Hindlimb muscle (tissue), 1 donor: Measurements from ENCODE around the gene SLC66A2. TPM values are rescaled to one million over a fixed set of nuclear protein-coding genes. Genes with fewer than 3 reads are reported as not detected.
"Not testable (repeated sequence)": the region's sequence is repeated elsewhere in the genome, so short reads cannot be mapped to it uniquely, and the experiment has no call there.

Experiments used
- DNase-seq: peaks from one replicate; pipeline ENCODE4 v3.0.0-alpha.2; 2013
- polyA plus RNA-seq: library from polyadenylated mRNA; unstranded; fragments of 120-200 nt; gene quantifications from one replicate; pipeline ENCODE4 v1.2.1, GENCODE V29; 2013; ENCODE audit not compliant: insufficient read length

The SLC66A2 gene
- polyA plus RNA-seq, 1 donor = 25.3 TPM

DNA sequence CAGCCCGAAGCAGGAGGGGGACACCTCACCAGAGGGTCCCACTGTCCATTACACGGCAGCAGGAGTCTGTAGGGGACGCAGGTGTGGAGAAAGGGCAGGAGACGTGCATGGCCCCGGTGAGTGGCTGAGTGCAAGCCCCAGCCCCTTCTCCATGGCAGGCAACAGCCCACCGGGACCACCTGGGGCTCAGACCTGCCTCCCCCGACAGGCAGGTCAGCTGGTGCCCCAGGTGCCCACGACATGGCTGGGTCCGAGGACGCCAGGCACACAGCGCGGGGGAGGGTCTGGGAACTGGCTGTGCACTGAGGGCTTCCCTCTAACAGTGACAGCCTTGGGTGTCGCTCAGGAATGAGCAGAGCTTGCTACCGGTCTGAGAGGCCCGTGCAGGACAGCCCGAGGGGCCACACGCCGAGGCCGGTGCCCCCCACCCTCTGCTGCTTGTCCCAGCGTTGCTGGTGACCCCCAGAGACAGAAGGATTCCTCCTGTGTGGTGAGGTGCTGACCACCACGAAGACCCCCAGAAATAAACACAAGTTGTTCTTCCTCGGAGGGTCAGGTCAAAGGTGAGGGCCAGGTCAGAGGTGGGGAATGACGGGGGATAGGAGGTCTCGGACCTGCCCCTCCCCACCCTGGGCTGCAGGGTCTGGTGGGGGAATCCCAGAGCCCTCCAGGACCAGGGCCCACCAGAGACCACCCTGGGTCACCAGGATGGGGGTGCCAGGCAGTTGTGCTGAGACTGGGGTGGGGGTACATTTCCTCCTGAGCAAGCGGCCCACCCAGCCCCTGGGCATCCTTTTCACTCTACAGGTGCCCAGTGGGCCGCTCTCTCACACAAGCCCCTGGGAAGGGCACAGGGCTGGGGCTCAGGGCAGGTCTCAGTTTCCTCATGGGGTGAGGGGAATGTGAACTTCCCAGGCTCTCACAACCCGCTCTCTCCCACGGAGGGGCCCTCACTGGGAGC lies 50.6 kb downstream of the SLC66A2 start:
- no peak for DNase-seq

DNA sequence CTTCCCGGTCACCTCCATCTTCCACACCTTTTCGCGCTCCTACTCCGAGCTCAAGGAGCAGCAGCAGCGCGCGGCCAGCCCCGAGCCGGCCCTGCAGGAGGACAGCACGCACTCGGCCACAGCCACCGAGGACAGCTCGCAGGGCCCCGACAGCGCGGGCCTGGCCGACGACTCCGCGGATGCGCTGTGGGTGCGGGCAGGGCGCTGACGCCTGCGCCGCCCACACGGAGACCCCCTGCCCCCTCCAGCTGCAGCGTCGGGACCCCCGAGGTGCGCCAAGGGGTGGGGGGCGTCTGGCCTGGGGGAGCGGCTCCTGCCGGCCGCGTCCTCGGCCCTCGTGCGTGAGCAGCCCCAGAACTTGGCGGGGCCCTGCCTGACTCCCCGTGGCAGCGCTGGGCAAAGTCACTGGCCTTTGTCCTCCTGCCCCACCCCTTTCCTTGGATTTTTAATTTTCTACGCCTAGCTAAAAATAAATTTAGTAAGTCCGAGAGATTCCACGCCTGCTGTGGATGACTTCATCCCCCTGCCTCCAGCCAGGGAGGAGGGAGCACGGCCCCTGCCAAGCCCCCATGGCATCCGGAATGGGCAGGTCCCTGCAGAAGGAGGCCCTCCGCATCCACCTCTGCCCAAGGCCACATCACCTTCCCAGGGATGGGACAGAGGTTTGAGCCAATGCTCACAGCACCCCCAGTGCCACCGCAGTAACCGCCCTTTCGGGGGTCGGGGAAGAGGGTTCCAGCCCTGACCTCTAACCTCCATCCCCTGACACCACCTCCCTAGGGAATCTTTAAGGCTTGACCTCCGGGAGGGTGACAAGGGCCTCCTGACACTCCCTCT lies 51.6 kb downstream of the SLC66A2 start:
- DNase-seq = no peak

DNA sequence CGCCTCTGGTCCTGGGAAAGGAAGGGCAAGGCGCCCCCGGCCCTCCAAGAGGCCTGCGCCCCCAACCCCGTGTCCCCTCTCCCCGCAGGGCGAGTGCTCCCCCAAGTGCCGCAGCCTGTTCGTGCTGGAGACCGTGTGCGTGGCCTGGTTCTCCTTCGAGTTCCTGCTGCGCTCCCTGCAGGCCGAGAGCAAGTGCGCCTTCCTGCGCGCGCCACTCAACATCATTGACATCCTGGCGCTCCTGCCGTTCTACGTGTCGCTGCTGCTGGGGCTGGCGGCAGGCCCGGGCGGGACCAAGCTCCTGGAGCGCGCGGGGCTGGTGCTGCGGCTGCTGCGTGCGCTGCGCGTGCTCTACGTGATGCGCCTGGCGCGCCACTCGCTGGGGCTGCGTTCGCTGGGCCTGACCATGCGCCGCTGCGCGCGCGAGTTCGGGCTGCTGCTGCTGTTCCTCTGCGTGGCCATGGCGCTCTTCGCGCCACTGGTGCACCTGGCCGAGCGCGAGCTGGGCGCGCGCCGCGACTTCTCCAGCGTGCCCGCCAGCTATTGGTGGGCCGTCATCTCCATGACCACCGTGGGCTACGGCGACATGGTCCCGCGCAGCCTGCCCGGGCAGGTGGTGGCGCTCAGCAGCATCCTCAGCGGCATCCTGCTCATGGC lies 52.4 kb downstream of the SLC66A2 start:
- DNase-seq = no peak

DNA sequence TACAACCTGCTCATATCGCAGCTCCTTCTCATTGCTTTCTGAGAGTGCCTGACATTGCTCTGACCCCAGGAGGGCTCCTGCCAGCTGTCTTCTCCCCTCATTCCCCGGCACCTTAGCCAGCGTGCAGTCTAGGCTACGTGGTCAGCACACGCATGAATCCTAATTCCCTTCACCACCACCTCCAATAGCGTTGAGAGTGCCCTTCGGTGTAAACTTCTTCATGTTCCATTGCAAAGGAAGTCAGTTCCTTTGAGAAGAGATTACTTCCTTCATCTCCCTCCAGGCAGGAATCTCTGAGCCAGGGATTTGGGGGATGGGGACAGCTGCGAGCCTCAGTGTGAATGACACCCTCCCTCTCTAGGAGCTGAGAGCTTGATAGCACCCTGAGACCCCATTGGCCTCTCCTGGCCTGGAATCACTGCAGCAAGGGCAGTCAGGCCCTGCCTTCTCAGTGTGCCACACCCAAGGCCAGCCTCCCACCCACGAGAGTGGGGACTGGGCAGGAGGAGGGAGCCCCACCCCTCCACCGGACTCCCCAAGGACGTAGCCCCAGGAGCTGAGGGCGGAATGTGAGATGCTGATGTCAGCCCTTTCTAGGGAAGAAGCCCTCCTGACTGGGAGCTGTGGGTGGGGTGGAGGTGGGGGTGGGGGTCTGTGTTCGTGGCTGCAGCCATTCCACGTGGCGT lies 53.4 kb downstream of the SLC66A2 start:
- no peak for DNase-seq

DNA sequence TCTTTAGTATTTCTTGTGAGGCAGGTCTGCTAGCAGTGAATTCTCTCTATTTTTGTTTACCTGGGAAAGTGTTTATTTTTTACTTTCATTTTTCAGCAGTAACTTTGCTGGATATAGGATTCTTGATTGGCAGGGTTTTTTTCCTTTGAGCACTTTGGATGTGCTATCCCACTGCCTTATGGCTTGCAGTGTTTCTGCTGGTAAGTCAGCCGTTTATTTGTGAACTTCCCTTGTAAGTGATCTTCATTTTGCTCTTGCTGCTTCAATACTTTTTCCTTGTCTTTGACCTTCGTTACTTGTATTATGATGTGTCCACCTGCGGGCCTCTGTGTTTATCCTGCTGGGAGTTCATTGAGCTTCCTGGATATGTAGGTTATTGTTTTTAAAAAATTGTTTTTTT lies 54.7 kb downstream of the SLC66A2 start:
- no peak for DNase-seq

DNA sequence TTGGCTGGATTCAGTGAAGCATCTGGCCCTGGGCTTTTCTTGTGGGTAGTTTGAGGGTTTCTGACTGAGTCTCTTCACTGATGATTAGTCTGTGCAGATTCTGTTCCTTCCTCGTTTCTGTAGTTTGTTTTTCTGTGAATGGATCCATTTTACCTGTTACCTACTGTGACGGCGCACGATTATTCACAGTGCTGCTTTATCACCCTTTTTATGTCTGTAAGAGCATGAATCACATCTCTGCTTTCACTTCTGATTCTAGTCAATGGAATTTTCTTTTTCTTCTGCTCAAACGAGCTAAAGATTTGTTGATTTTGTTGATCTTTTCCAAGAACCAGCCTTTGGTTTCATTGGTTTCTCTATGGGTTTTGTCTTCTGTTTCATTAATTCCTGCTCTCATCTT lies 60.8 kb downstream of the SLC66A2 start:
- DNase-seq = no peak

DNA sequence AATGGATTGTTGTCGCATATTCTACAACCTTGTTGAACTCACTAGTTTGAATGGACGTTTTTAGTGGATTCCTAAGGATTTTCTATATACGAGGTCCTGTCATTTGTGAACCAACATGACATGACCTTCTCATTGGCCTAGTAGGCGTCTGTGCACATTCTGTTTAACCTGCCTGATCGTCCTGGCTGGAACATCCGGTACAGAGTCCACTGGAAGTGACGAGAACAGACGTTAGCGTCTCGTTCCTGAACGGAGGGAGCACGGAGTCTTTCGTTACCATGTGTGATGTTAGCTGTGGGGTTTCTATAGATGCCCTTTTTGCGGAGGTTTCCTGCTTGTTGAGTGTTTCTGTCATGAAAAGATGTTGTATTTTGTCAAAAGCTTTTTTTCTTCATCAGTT lies 61.9 kb downstream of the SLC66A2 start:
- no peak for DNase-seq

DNA sequence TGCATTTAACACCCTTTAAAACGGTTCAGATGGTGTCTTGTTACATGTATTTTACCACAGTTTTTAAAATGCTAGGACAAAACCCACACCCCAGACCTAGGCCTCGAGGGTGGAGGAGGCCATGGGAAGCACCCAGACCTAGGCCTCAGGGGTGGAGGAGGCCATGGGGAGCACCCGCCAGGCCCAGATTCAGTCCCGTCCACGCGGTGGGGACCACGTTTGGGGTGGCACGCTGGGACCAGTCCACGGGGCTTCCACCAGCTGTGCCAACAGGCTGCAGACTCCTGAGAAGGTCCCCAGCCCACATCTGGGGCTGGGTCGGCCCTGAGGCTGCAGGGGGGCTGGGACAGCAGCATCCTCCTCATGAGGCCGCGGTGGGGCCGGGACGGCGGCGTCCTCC lies 63.4 kb downstream of the SLC66A2 start:
- no peak for DNase-seq

DNA sequence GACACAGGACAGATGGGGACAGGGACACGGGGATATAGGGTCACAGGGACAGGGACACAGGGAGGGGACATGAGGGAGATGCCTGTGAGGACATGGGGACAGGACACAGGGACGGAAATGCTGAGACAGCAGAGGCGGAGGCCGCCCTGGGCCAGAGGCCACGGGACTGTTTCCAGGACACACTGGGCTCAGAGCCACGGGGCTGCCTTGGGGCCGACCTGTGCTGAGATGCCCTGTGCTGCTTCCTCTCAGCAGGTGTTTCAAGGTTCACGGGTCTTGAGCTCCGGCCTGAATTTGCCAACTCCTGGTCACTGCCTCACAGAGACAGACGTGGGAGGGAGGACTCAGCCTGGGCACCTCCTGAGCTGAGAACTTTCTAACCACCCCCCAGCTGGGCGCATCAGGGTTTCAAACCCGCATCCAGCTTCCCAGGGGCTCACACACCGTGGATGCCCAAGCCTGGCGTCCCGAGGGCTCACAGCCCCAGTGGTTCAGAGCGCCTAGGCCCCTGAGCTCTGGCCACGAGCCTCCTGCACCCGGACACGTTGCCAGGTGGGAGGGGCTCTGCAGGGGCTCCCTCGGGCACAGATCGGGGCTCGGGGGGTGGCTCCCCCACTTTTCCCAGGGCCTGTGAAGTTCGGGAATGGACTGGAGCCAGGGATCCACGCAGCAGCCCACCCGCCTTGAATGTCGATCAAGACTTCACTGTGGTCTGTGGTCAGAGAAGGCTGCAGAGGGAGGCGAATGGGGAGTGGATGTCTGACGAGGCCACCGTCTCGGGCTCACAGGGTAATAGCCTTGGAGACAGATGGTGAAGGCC lies 64.1 kb downstream of the SLC66A2 start:
- no peak for DNase-seq

DNA sequence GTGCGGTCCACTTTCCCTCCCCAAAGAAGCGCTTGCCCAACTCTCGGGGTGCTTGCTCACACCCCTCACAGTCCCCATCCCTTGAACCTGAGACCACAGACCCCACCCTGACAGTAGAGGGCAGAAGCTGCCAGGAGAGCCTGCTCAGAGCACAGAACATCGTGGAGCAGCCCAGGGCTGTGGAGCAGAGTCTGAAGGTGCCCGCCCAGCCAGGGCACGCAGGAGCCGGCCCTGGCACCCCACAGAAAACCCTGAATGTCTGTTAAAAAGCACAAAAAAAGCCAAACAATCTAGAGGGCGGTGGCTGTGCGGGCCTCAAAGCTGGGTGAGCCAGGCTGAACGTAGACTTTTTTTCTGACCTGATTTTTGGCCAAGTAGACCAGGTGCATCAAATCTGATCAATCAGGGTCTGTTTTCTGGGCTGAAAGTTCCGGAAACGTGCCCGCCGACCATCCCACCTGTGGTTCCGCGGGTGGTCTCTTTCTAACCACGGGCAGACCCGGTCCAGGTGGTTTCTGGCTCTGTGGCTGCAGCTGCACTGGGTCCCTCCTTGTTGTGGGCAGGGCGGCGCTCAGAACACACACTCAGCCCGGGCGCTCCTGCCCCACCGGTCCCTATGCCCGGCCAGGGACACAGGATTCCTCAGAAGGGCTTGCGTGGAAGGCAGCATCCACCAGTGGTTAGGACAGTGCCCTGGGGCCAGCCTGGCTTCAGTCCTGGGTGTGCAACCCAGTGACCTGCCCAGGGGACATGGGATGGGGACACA lies 66.3 kb downstream of the SLC66A2 start:
- no peak for DNase-seq

DNA sequence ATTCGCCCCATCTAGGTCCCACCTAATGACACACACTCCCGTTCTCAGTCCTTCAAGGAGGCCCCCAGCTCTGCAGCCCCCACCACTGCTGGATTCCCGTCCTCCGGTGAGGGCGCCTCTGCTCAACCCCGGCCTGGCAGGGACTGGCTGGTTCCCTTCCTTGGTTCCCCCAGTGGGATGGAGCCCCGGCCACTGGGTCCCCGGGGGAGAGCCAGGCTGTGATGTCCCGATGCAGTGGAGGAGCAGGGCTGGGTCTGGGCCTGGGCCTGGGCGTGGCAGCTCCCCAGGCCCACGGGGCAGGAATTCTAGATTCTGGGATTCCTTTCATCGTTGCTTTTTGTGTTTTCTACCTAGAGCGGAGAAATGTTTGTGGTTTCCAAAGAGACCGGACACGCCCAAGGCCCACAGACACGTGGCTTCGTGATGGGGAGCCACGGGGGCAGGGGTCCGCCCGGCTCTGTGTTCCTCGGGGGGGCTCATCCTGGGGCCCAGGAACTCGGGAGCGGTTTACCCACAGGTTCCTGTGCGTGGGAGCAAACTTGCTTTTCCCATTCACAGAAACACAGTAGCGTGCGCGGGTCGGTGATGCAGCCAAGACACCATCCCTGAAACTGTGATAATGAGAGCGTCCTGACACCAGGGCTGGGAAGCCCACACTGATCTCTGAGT lies 67.0 kb downstream of the SLC66A2 start:
- DNase-seq = no peak

DNA sequence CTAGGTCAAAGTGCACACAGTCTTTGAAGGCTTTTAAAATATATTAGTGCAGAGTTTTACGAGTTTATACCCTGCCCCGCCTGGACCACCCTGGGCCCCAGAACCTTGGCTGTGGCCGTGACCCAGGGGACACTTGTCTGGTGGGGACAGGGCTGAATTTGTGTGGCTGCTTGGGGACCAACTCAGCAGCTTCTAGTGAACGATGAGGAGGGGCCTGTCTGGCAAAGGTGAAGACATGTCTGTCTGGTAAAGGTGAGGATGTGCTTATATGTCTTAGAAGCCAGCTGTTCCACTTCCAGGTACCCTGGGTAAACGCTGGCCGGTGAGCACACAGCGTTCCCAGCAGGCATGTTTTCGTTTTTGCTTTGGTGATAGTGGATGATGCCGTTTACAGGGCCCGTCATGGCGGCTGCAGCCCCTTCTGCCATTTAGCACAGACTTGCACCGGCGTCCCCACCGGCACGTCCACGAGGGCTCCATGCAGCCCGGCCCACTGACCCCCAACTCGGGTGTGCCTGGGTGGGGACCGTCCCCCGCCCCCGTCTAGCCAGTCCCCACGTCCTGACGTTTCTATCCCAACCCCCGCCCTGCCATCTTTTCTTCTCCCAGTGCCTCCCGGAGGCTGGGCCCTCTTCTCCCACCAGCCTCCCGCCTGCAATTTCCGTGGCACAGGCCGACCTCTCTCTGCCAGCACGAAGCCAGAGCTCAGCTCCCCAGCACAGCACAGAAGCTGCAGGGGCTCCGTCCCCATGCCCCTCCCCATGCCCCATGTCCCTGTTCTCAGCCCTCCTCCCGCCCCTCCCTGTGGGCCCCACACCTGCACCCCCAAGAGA lies 67.8 kb downstream of the SLC66A2 start:
- no peak for DNase-seq

DNA sequence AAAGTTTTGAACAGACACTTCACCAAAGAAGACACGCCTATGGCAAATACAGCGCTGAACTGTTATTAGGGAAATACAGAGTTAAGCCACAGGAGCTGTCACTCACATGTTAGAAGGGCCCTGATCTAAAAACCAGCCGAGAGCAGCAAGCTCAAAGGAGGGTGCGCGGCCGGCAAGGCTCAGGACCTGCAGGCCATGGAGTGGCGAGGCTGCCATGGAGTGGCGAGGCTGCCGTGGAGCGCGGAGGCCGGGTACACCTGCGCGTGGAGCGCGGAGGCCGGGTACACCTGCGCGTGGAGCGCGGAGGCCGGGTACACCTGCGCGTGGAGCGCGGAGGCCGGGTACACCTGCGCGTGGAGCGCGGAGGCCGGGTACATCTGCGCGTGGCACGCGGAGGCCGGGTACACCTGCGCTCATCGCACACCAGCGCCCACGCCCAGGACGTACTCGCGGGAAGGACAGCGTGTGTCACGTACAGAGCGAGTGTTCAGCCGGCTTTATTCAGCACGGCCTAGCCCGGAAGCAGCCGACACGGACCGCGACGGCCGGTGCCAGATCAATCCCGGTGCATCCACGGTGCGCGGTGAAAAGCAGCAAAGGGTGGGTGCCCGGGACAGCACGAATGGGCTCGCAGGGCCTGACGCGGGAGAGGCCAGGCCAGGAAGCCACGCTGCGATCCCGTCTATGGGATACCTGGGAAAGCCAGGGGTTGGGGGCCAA lies 68.8 kb downstream of the SLC66A2 start:
- DNase-seq = no peak

DNA sequence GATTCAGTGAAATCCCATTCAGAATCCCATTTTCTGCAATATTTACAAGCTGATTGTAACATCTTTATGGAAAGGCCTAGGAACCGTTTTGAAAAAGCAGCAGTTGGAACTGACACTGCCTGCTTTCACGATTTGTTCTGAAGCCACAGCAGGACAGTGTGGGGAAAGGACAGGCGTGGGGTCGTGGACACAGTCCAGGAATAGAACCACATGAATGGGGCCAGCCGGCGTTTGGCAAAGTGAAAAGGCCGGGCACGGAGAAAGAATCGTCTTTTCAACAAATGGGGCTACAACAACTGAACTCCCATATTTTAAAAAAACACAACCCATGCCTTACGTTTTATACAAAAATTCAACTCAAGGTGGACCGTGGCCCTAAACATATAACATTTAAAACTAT lies 69.8 kb downstream of the SLC66A2 start:
- DNase-seq = no peak

DNA sequence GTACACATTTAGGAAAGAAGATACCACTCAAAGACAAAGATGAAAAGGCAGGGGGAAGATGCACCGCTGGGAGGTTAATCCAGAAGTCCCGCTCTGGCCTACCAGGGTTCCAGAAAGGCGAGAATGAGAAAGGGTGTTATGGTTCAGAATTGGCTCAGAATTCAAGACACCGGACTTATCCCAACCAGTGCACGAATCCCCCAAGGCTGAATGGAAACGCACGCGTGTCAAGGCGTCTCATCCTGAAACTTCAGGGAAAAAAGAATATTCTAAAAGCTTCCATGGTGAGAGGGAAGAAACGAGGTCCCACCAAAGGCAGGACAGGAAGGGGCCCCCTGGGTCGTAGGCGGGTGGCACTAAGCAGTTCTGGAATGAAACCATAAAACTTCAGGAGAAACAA lies 71.9 kb downstream of the SLC66A2 start:
- no peak for DNase-seq

DNA sequence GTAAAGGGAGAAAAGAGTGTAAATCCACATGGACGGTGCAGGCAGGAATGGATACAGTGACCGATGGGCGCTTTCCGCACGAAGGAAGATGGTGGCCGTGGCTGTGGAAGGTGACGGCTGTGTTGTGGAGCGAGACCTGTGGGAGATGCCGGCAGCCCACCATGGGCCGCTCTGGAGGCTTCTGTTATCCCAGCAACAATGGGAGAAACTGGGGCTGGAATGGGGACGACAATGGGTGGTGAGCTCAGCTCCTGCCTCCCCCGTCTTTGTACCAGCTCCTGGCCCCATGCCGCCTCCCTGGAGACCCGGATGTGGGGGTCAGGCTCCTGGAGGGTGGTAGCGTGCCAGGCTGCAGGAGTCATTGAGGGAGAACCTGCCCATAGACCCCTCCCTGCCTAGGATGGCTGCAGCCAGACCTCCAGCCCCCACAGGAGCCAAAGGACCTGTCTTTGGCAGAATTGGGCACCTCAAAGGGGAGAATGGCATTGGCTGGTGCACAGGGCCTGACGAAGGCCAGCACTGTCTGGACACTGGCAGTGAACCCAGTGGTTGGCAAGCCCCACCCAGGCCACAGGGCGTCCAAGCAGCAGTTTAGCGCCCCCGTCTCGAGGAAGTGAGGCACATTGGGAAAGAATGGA lies 72.6 kb downstream of the SLC66A2 start:
- no peak for DNase-seq

DNA sequence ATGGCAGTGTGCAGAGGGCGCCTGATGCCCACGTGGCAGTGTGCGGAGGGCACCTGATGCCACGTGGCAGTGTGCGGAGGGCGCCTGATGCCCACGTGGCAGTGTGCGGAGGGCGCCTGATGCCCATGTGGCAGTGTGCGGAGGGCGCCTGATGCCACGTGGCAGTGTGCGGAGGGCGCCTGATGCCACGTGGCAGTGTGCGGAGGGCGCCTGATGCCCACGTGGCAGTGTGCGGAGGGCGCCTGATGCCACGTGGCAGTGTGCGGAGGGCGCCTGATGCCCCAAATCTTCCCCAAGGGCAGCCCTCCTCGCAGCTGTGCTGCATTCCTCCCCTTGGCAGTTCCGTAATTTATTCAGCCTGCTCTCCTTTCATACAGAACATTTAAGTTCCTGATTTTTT lies 73.2 kb downstream of the SLC66A2 start:
- not testable (repeated sequence) for DNase-seq
